K562 (cell line): ENCODE results near the gene IPP. TPM values are rescaled to one million over a fixed set of nuclear protein-coding genes. Genes with fewer than 3 reads are reported as not detected.

Experiments
- ARNT ChIP-seq, 2 experiments: fragments of 450-650 bp; IDR thresholded peaks; 2 replicates each; pipeline ENCODE4 v1.6.1; 2016; ENCODE audit warnings: mild to moderate bottlenecking in 1 of 2
- CTCF ChIP-seq, 3 experiments: IDR thresholded peaks in 2 of 3; conservative IDR thresholded peaks in 1 of 3; 2 replicates each; pipeline ENCODE4 v1.5.1; 2011 to 2012; ENCODE audit warnings: low read length in 3 of 3, mild to moderate bottlenecking in 3 of 3, control low read depth in 2 of 3, improper control_type of control experiment in 1 of 3, inconsistent platforms in 1 of 3, low read depth in 1 of 3, mixed read lengths in 1 of 3, moderate library complexity in 1 of 3; ENCODE audit not compliant: insufficient read depth in 2 of 3
- GMEB1 ChIP-seq: fragments of 250-450 bp; sonication (Bioruptor Pico); IDR thresholded peaks from 2 replicates; pipeline ENCODE4 v1.4.0; 2020; ENCODE audit warnings: mild to moderate bottlenecking
- GTF3C2 ChIP-seq: IDR thresholded peaks from 3 replicates; pipeline ENCODE4 v1.6.1; 2011; ENCODE audit warnings: borderline replicate concordance, mild to moderate bottlenecking, moderate library complexity; ENCODE audit not compliant: insufficient read length; ENCODE audit errors: extremely low read depth
- MTA2 ChIP-seq: fragments of 450-650 bp; IDR thresholded peaks from 2 replicates; pipeline ENCODE4 v1.6.1; 2016; ENCODE audit warnings: low read depth
- MYC ChIP-seq, 2 experiments: fragments of 250-450 bp in 1 of 2; sonication (Bioruptor Pico) in 1 of 2; IDR thresholded peaks; 2 replicates each; pipeline versions ENCODE4 v1.5.1 to v1.6.1; 2012 to 2021; ENCODE audit warnings: low read depth in 2 of 2, borderline replicate concordance in 1 of 2, improper control_type of control experiment in 1 of 2, low read length in 1 of 2, mild to moderate bottlenecking in 1 of 2, moderate library complexity in 1 of 2
- PHF8 ChIP-seq: fragments of 200-600 bp; sonication (generic); IDR thresholded peaks from 2 replicates; pipeline ENCODE4 v1.6.1; 2012; ENCODE audit warnings: mixed run types, mild to moderate bottlenecking, inconsistent platforms, low read length, moderate library complexity, borderline replicate concordance
- POLR2AphosphoS2 ChIP-seq: IDR thresholded peaks from 2 replicates; pipeline ENCODE4 v1.6.1; 2012; ENCODE audit warnings: low read length, improper control_type of control experiment
- RAD51 ChIP-seq: fragments of 450-650 bp; IDR thresholded peaks from 2 replicates; pipeline ENCODE4 v1.7.1; 2016; ENCODE audit warnings: low read depth, mild to moderate bottlenecking, borderline replicate concordance
- RHOXF2B ChIP-seq: fragments of 250-450 bp; sonication (Bioruptor Pico); conservative IDR thresholded peaks from 2 replicates; pipeline ENCODE4 v1.5.1; 2021
- SNAPC5 ChIP-seq: fragments of 250-450 bp; sonication (Bioruptor Pico); IDR thresholded peaks from 2 replicates; pipeline ENCODE4 v1.8.0; 2021; ENCODE audit warnings: moderate library complexity, mild to moderate bottlenecking, inconsistent platforms
- ZNF212 ChIP-seq: fragments of 450-650 bp; formaldehyde crosslinking; IDR thresholded peaks from 2 replicates; pipeline ENCODE4 v1.4.0; 2020; ENCODE audit warnings: mild to moderate bottlenecking
- polyA plus RNA-seq, 8 experiments: library from polyadenylated mRNA; depleted of rRNA in 4 of 8; stranded (reverse) in 5 of 8; unstranded in 3 of 8; fragments of >200 nt; fragmentation: Nextera tagmentation in 2 of 8; fragmentation: Illumina TruSeq in 1 of 8; extraction: Ambion mirVana in 2 of 8; extraction: Trizol in 1 of 8; gene quantifications; 2 replicates each; pipeline versions ENCODE4 v1.2.1 to v1.2.3, GENCODE V29; 2011 to 2014; ENCODE audit warnings: inconsistent platforms in 1 of 8, missing spikeins in 1 of 8
- total RNA-seq, 7 experiments: library from RNA; depleted of rRNA in 6 of 7; stranded (reverse); fragments of >200 nt in 6 of 7; fragmentation: Illumina TruSeq in 2 of 7; extraction: Trizol in 2 of 7; gene quantifications; 2 replicates each; pipeline versions ENCODE4 v1.2.1 to v1.2.3, GENCODE V29; 2011 to 2021; ENCODE audit warnings: low replicate concordance in 1 of 7
- TF ChIP-seq, protein P1 (sequence below): fragments of 250-450 bp; sonication (Bioruptor Pico); IDR thresholded peaks from 2 replicates; pipeline ENCODE4 v1.4.0; 2020; ENCODE audit warnings: mild to moderate bottlenecking, moderate library complexity, borderline replicate concordance
- TF ChIP-seq, protein P2 (sequence below): fragments of 250-450 bp; sonication (Bioruptor Pico); IDR thresholded peaks from 2 replicates; pipeline ENCODE4 v1.4.0; 2020

IPP gene
- total and polyA plus RNA-seq, 9 of the 15 experiments (the other 6 are each of a cell fraction or from before 2014, with no cell fraction given): 6.9 to 15.1 (median 9.7) TPM

GRCh38 chr1:45769261-45769932 is 18.9 kb upstream of the IPP start (continued):
- TF ChIP-seq, protein P1, sequence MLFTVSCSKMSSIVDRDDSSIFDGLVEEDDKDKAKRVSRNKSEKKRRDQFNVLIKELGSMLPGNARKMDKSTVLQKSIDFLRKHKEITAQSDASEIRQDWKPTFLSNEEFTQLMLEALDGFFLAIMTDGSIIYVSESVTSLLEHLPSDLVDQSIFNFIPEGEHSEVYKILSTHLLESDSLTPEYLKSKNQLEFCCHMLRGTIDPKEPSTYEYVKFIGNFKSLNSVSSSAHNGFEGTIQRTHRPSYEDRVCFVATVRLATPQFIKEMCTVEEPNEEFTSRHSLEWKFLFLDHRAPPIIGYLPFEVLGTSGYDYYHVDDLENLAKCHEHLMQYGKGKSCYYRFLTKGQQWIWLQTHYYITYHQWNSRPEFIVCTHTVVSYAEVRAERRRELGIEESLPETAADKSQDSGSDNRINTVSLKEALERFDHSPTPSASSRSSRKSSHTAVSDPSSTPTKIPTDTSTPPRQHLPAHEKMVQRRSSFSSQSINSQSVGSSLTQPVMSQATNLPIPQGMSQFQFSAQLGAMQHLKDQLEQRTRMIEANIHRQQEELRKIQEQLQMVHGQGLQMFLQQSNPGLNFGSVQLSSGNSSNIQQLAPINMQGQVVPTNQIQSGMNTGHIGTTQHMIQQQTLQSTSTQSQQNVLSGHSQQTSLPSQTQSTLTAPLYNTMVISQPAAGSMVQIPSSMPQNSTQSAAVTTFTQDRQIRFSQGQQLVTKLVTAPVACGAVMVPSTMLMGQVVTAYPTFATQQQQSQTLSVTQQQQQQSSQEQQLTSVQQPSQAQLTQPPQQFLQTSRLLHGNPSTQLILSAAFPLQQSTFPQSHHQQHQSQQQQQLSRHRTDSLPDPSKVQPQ: no peak
- 0 out of 2 replicates have a peak, but pooled peaks have one; percentile 35 for TF ChIP-seq MYC (IDR thresholded peaks at IDR 0.05; ENCODE audit: low read depth, low read length)
- no peak for TF ChIP-seq MYC (CRISPR knock-in tag; IDR thresholded peaks at IDR 0.05; ENCODE audit: borderline replicate concordance, low read depth)
- TF ChIP-seq, protein P2, sequence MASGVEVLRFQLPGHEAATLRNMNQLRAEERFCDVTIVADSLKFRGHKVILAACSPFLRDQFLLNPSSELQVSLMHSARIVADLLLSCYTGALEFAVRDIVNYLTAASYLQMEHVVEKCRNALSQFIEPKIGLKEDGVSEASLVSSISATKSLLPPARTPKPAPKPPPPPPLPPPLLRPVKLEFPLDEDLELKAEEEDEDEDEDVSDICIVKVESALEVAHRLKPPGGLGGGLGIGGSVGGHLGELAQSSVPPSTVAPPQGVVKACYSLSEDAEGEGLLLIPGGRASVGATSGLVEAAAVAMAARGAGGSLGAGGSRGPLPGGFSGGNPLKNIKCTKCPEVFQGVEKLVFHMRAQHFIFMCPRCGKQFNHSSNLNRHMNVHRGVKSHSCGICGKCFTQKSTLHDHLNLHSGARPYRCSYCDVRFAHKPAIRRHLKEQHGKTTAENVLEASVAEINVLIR (CRISPR knock-in tag): no peak
- no peak for TF ChIP-seq RAD51
- TF ChIP-seq GTF3C2: no peak
- no peak for TF ChIP-seq ZNF212 (CRISPR knock-in tag)
- TF ChIP-seq PHF8: no peak
- TF ChIP-seq CTCF (IDR thresholded peaks at IDR 0.05 in 2 of 3, conservative IDR thresholded peaks at IDR 0.05 in 1 of 3; ENCODE audit: insufficient read depth in 2 of 3, low read depth in 1 of 3, low read length in 3 of 3): no peak
- TF ChIP-seq RHOXF2B (CRISPR knock-in tag): no peak
- TF ChIP-seq GMEB1 (CRISPR knock-in tag): no peak
- no peak for TF ChIP-seq ARNT (IDR thresholded peaks at IDR 0.05)
- no peak for TF ChIP-seq MTA2
- no peak for TF ChIP-seq SNAPC5 (CRISPR knock-in tag)
- no peak for TF ChIP-seq POLR2AphosphoS2
